ENCODE results near the gene ARHGDIB. TPM values are rescaled to one million over a fixed set of nuclear protein-coding genes. Genes with fewer than 3 reads are reported as not detected.
A peak's percentile ranks its signal among the peaks of the same experiment; 100 is the strongest.

ARHGDIB gene
- total and polyA plus RNA-seq, 4 donors = 31.7 to 58.1 (median 38.6) TPM

DNA sequence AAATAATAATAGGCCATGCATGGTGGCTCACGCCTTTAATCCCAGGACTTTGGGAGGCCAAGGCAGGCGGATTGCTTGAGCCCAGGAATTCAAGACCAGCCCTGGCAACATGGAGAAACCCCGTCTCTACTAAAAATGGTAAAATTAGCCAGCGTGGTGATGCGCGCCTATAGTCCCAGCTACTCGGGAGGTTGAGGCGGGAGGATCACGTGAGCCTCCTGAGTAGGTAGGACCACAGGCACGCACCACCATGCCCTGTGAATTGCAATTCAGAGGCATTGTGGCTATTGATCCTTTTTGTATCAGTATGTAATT is 2.3 kb downstream of the ARHGDIB start:
- 94% methylated on average over 8 of the region's 10 CpGs for WGBS (ENCODE audit: insufficient coverage)
- no peaks in the 10 kb centered on the region for H3K27me3 ChIP-seq (ENCODE audit: control insufficient read depth, insufficient read depth, low read length)
- H3K9me3 ChIP-seq (ENCODE audit: control insufficient read depth, insufficient read depth, low read length) = no peaks in the 10 kb centered on the region
- H3K27ac ChIP-seq (ENCODE audit: low read depth, low read length) = no peak overlapping the region
- no peaks in the 10 kb centered on the region for H3K4me1 ChIP-seq (ENCODE audit: control insufficient read depth, insufficient read depth, low read length)
- H3K4me3 ChIP-seq (ENCODE audit: low read depth, low read length) = no peak overlapping the region
- no peaks in the 10 kb centered on the region for H3K36me3 ChIP-seq (ENCODE audit: control insufficient read depth, insufficient read depth, low read length)
- no peak for DNase-seq (ENCODE audit: low read depth in 4 of 6, low spot score in 6 of 6)

GRCh38 chr12:14958361-14959125 is 2.9 kb downstream of the ARHGDIB start:
- 95% methylated on average over 5 of the region's 11 CpGs for WGBS (ENCODE audit: insufficient coverage)
- H3K36me3 ChIP-seq (ENCODE audit: control insufficient read depth, insufficient read depth, low read length) = no peaks in the 10 kb centered on the region
- no peak overlapping the region for H3K4me3 ChIP-seq (ENCODE audit: low read depth, low read length)
- DNase-seq (ENCODE audit: low read depth in 4 of 6, low spot score in 6 of 6) = no peak
- no peaks in the 10 kb centered on the region for H3K4me1 ChIP-seq (ENCODE audit: control insufficient read depth, insufficient read depth, low read length)
- no peaks in the 10 kb centered on the region for H3K9me3 ChIP-seq (ENCODE audit: control insufficient read depth, insufficient read depth, low read length)
- H3K27ac ChIP-seq (ENCODE audit: low read depth, low read length) = no peak overlapping the region
- H3K27me3 ChIP-seq (ENCODE audit: control insufficient read depth, insufficient read depth, low read length) = no peaks in the 10 kb centered on the region

GRCh38 chr12:14957551-14958168 is 3.7 kb downstream of the ARHGDIB start:
- WGBS (ENCODE audit: insufficient coverage) = 87% methylated on average over 3 of the region's 5 CpGs
- Histone ChIP-seq H3K27ac (ENCODE audit: low read depth, low read length) (no peak overlapping the region), H3K27me3 (ENCODE audit: control insufficient read depth, insufficient read depth, low read length) (no peaks in the 10 kb centered on the region), H3K4me1 (ENCODE audit: control insufficient read depth, insufficient read depth, low read length) (peaks cover under 1% of the 10 kb centered on the region), H3K9me3 (ENCODE audit: control insufficient read depth, insufficient read depth, low read length) (no peaks in the 10 kb centered on the region), H3K36me3 (ENCODE audit: control insufficient read depth, insufficient read depth, low read length) (no peaks in the 10 kb centered on the region), H3K4me3 (ENCODE audit: low read depth, low read length) (no peak overlapping the region)
- no peak for DNase-seq (ENCODE audit: low read depth in 4 of 6, low spot score in 6 of 6)

GRCh38 chr12:14956905-14957304 is 4.5 kb downstream of the ARHGDIB start:
- Histone ChIP-seq H3K27me3 (ENCODE audit: control insufficient read depth, insufficient read depth, low read length) (no peaks in the 10 kb centered on the region), H3K27ac (ENCODE audit: low read depth, low read length) (no peak overlapping the region), H3K4me1 (ENCODE audit: control insufficient read depth, insufficient read depth, low read length) (peaks cover 3% of the 10 kb centered on the region), H3K9me3 (ENCODE audit: control insufficient read depth, insufficient read depth, low read length) (no peaks in the 10 kb centered on the region), H3K4me3 (ENCODE audit: low read depth, low read length) (no peak overlapping the region), H3K36me3 (ENCODE audit: control insufficient read depth, insufficient read depth, low read length) (no peaks in the 10 kb centered on the region)
- WGBS (ENCODE audit: insufficient coverage) = 100% methylated on average over 1 of the region's 2 CpGs
- DNase-seq (ENCODE audit: low read depth in 4 of 6, low spot score in 6 of 6) = no peak

DNA sequence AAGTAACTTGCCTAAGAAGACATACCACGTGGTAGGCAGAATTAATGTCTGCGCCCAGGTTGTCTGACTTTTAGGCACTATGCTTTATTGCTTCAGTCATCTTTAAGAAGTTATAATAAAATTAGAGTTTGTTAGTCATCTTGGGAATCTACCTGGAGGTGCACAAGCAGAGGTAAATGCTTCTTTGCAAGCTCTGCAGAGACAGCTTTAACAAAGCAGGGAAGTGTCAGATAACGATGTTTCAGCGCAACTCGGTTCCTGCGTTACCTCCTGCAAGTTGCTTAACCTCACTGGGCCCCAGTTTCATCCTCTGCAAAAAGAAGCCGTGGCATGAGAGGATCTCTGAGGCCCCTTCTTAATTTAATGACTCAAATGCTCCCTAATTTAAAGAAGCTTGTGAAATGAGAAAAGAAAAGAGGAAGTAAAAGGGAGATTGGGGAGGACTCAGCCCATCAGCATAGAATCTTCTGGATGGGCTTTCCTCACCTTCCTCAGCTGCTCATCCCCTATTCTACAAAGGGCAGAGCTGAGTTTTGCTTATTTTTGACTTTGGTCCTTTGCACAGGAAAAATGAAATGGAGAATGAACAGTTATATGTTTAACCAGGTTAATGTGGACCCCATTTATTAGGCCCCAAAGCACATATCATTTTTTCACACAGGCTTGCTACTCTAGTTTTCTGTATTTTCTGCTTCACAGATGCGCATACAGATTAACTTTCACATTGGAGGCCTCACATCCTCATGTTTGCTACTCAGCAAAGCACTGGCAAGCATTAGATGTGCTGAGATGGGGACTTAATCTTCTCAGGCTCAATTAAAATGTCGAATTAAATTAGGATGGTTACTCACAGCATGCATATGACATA is 5.1 kb downstream of the ARHGDIB start:
- DNase-seq (ENCODE audit: low read depth in 4 of 6, low spot score in 6 of 6) = peak in 2 of 6 donors; percentile 5 to 11
- H3K9me3 ChIP-seq (ENCODE audit: control insufficient read depth, insufficient read depth, low read length) = no peaks in the 10 kb centered on the region
- no peaks in the 10 kb centered on the region for H3K27me3 ChIP-seq (ENCODE audit: control insufficient read depth, insufficient read depth, low read length)
- no peak overlapping the region for H3K4me3 ChIP-seq (ENCODE audit: low read depth, low read length)
- H3K27ac ChIP-seq (ENCODE audit: low read depth, low read length) = no peak overlapping the region
- 86% methylated on average over 7 of the region's 9 CpGs for WGBS (ENCODE audit: insufficient coverage)
- H3K4me1 ChIP-seq (ENCODE audit: control insufficient read depth, insufficient read depth, low read length) = peaks cover 3% of the 10 kb centered on the region
- H3K36me3 ChIP-seq (ENCODE audit: control insufficient read depth, insufficient read depth, low read length) = no peaks in the 10 kb centered on the region

GRCh38 chr12:14954269-14954668 is 7.1 kb downstream of the ARHGDIB start:
- Histone ChIP-seq H3K36me3 (ENCODE audit: control insufficient read depth, insufficient read depth, low read length) (no peaks in the 10 kb centered on the region), H3K4me3 (ENCODE audit: low read depth, low read length) (no peak overlapping the region), H3K27ac (ENCODE audit: low read depth, low read length) (no peak overlapping the region), H3K9me3 (ENCODE audit: control insufficient read depth, insufficient read depth, low read length) (no peaks in the 10 kb centered on the region), H3K27me3 (ENCODE audit: control insufficient read depth, insufficient read depth, low read length) (no peaks in the 10 kb centered on the region), H3K4me1 (ENCODE audit: control insufficient read depth, insufficient read depth, low read length) (peaks cover 3% of the 10 kb centered on the region)
- WGBS (ENCODE audit: insufficient coverage) = 93% methylated on average over 1 of the region's 4 CpGs
- DNase-seq (ENCODE audit: low read depth in 4 of 6, low spot score in 6 of 6) = no peak

- Histone ChIP-seq H3K9me3 (ENCODE audit: control insufficient read depth, insufficient read depth, low read length) (no peaks in the 10 kb centered on the region), H3K36me3 (ENCODE audit: control insufficient read depth, insufficient read depth, low read length) (no peaks in the 10 kb centered on the region), H3K4me3 (ENCODE audit: low read depth, low read length) (no peak overlapping the region), H3K27me3 (ENCODE audit: control insufficient read depth, insufficient read depth, low read length) (no peaks in the 10 kb centered on the region), H3K4me1 (ENCODE audit: control insufficient read depth, insufficient read depth, low read length) (peaks cover 3% of the 10 kb centered on the region), H3K27ac (ENCODE audit: low read depth, low read length) (no peak overlapping the region)
- whole genome bisulfite sequencing (ENCODE audit: insufficient coverage) = 100% methylated on average over 1 of the region's 1 CpG
- no peak for DNase-seq (ENCODE audit: low read depth in 4 of 6, low spot score in 6 of 6)
Observed at GRCh38 chr12:14953752-14954151, 7.6 kb downstream of the ARHGDIB start.

GRCh38 chr12:14952299-14952921 is 9.0 kb downstream of the ARHGDIB start:
- Histone ChIP-seq H3K27me3 (ENCODE audit: control insufficient read depth, insufficient read depth, low read length) (no peaks in the 10 kb centered on the region), H3K27ac (ENCODE audit: low read depth, low read length) (no peak overlapping the region), H3K4me1 (ENCODE audit: control insufficient read depth, insufficient read depth, low read length) (peaks cover 3% of the 10 kb centered on the region), H3K9me3 (ENCODE audit: control insufficient read depth, insufficient read depth, low read length) (no peaks in the 10 kb centered on the region), H3K36me3 (ENCODE audit: control insufficient read depth, insufficient read depth, low read length) (no peaks in the 10 kb centered on the region), H3K4me3 (ENCODE audit: low read depth, low read length) (no peak overlapping the region)
- DNase-seq (ENCODE audit: low read depth in 4 of 6, low spot score in 6 of 6) = peak in 3 of 6 donors; percentile 7 to 42 (median 28)
- WGBS (ENCODE audit: insufficient coverage) = 83% methylated on average over 5 of the region's 7 CpGs

DNA sequence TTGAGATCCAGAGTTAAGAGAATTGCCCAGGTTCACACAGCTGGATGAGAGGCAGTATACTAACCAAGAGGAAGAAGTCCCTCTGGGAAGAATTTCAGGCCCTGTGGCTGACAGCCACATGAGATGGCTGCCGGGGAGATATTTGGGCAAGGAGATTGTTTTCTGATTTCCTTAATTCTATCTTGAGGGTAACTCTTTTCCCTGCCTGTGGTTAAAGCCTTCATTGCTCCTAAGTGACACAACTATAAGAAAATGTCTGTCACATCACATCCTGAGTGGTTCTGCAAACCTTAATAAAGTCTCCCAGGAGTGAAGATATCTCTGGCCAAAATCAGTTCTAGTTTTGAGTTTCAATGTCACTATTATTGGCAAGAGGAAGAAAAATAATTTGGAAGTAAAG is 9.6 kb downstream of the ARHGDIB start:
- Histone ChIP-seq H3K9me3 (ENCODE audit: control insufficient read depth, insufficient read depth, low read length) (no peaks in the 10 kb centered on the region), H3K27me3 (ENCODE audit: control insufficient read depth, insufficient read depth, low read length) (no peaks in the 10 kb centered on the region), H3K27ac (ENCODE audit: low read depth, low read length) (no peak overlapping the region), H3K4me1 (ENCODE audit: control insufficient read depth, insufficient read depth, low read length) (peaks cover 3% of the 10 kb centered on the region), H3K4me3 (ENCODE audit: low read depth, low read length) (no peak overlapping the region), H3K36me3 (ENCODE audit: control insufficient read depth, insufficient read depth, low read length) (no peaks in the 10 kb centered on the region)
- no CpG with 5 or more reads among the region's 1 CpG for WGBS (ENCODE audit: insufficient coverage)
- DNase-seq (ENCODE audit: low read depth in 4 of 6, low spot score in 6 of 6) = no peak

Data from spinal cord (tissue), 10 donors.